Neural progenitor cell (in vitro differentiated cells): ENCODE measurements around the gene LITAFD. TPM values are rescaled to one million over a fixed set of nuclear protein-coding genes. Genes with fewer than 3 reads are reported as not detected.
A peak's percentile ranks its signal among the peaks of the same experiment; 100 is the strongest.

Source experiments
- DNase-seq: peaks from one replicate; pipeline ENCODE4 v3.0.0-alpha.2; 2016; ENCODE audit warnings: low spot score
- H2AFZ ChIP-seq: fragments of 200-600 bp; sonication (generic); replicated peaks from 2 replicates; pipeline ENCODE4 v1.6.1; 2016; ENCODE audit warnings: antibody characterized with exemption
- H3F3A ChIP-seq: fragments of 200-600 bp; sonication (generic); 2 replicates; pipeline ENCODE4 v1.6.1; 2016; ENCODE audit warnings: antibody characterized with exemption, low read depth
- H3K27ac ChIP-seq: fragments of 200-600 bp; sonication (generic); 2 replicates; pipeline ENCODE4 v1.5.1; 2016; ENCODE audit warnings: mild to moderate bottlenecking
- H3K27me3 ChIP-seq: fragments of 200-600 bp; sonication (generic); 2 replicates; pipeline ENCODE4 v1.6.1; 2016; ENCODE audit warnings: mild to moderate bottlenecking, moderate library complexity
- H3K36me3 ChIP-seq: fragments of 200-600 bp; sonication (generic); 2 replicates; pipeline ENCODE4 v1.5.1; 2016
- H3K4me1 ChIP-seq: fragments of 200-600 bp; sonication (generic); 2 replicates; pipeline ENCODE4 v1.6.1; 2016; ENCODE audit warnings: mixed run types
- H3K4me2 ChIP-seq: fragments of 200-600 bp; sonication (generic); 2 replicates; pipeline ENCODE4 v1.6.1; 2016
- H3K4me3 ChIP-seq: fragments of 200-600 bp; sonication (generic); 2 replicates; pipeline ENCODE4 v1.5.1; 2016
- H3K79me2 ChIP-seq: fragments of 200-600 bp; sonication (generic); 2 replicates; pipeline ENCODE4 v1.6.1; 2016; ENCODE audit warnings: low read depth
- H3K9ac ChIP-seq: fragments of 200-600 bp; sonication (generic); 2 replicates; pipeline ENCODE4 v1.6.1; 2016
- H3K9me3 ChIP-seq: fragments of 200-600 bp; sonication (generic); 2 replicates; pipeline ENCODE4 v1.5.1; 2016; ENCODE audit warnings: low read depth
- H4K20me1 ChIP-seq: fragments of 200-600 bp; sonication (generic); 2 replicates; pipeline ENCODE4 v1.6.1; 2016; ENCODE audit warnings: low read depth
- H3K27ac Mint-ChIP-seq: 3 replicates; pipeline ENCODE4 v1.8.0; 2021; ENCODE audit warnings: mixed read lengths
- H3K27me3 Mint-ChIP-seq: 2 replicates; pipeline ENCODE4 v1.8.0; 2022; ENCODE audit warnings: low read depth, mild to moderate bottlenecking, inconsistent platforms, moderate library complexity, mixed read lengths; ENCODE audit not compliant: insufficient read depth
- H3K36me3 Mint-ChIP-seq: 3 replicates; pipeline ENCODE4 v1.8.0; 2021; ENCODE audit warnings: mixed read lengths
- H3K4me1 Mint-ChIP-seq: 3 replicates; pipeline ENCODE4 v1.8.0; 2021; ENCODE audit warnings: mixed read lengths
- H3K4me3 Mint-ChIP-seq: 3 replicates; pipeline ENCODE4 v1.8.0; 2021; ENCODE audit warnings: mild to moderate bottlenecking, moderate library complexity, mixed read lengths
- H3K9me3 Mint-ChIP-seq: 3 replicates; pipeline ENCODE4 v1.8.0; 2020; ENCODE audit warnings: mixed read lengths
- CTCF ChIP-seq: fragments of 200-600 bp; sonication (generic); IDR thresholded peaks from 2 replicates; pipeline ENCODE4 v1.5.1; 2017; ENCODE audit warnings: antibody characterized with exemption, mild to moderate bottlenecking
- EZH2 ChIP-seq: fragments of 200-600 bp; sonication (generic); IDR thresholded peaks from 2 replicates; pipeline ENCODE4 v1.6.1; 2017; ENCODE audit warnings: antibody characterized with exemption, mild to moderate bottlenecking, moderate library complexity
- EZH2phosphoT487 ChIP-seq: fragments of 200-600 bp; sonication (generic); IDR thresholded peaks from 2 replicates; pipeline ENCODE4 v1.6.1; 2017; ENCODE audit warnings: antibody characterized with exemption
- total RNA-seq: library from RNA; depleted of rRNA; stranded (reverse); fragments of >200 nt; gene quantifications from 2 replicates; pipeline ENCODE4 v1.2.3, GENCODE V29; 2015; ENCODE audit warnings: low replicate concordance

Gene LITAFD
- total RNA-seq, 1 donor from 2014 or later = not detected

DNA sequence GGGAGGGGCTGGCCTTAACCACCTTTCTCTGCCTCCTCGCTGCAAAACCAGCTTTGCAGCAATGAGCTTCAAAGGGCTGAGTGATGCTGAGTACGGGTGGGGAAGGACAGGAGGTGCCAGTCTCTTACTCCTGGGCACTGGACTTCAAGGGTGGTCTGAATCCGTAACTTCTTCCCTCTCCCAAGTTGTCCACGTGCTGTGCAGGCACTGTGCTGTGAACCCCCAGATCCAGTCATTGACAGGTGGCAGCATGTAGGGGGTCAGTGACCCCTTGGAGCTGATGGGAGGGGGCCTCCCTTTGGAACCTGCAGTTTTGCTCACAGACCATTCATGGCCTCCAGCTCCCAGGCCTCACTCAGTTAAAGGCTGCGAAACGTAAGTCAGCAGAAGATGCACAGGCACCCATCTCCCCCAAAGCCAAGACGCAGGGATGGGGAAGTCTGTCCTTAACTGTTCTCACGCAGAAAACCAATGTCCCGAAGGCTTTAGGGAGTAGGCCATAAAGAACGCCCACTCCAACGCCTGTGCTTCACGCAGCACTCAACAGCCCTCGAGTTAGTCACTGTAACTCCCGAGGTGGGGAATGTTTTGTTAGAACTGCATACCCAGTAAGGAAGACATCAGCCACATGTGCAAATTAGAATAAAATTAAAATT lies 7.9 kb downstream of the LITAFD start:
- H3K9me3 ChIP-seq = no peaks in the 10 kb centered on the region
- Mint-ChIP-seq H3K36me3 (peaks cover 31% of the 10 kb centered on the region), H3K27me3 (peaks cover 8% of the 10 kb centered on the region), H3K9me3 (no peaks in the 10 kb centered on the region), H3K4me1 (peaks cover 53% of the 10 kb centered on the region), H3K4me3 (no peak overlapping the region), H3K27ac (no peak overlapping the region)
- TF ChIP-seq EZH2 (no peak), CTCF (no peak), EZH2phosphoT487 (no peak)
- no peaks in the 10 kb centered on the region for H3K36me3 ChIP-seq
- H3K27me3 ChIP-seq = no peaks in the 10 kb centered on the region
- H3K4me2 ChIP-seq = no peak overlapping the region
- peaks cover 8% of the 10 kb centered on the region for H3K4me1 ChIP-seq
- no peak overlapping the region for H3K27ac ChIP-seq
- no peak for DNase-seq
- no peak overlapping the region for H3K9ac ChIP-seq
- no peak overlapping the region for H3K4me3 ChIP-seq
- H3F3A ChIP-seq = peaks cover 10% of the 10 kb centered on the region
- no peak overlapping the region for H2AFZ ChIP-seq
- no peaks in the 10 kb centered on the region for H3K79me2 ChIP-seq
- H4K20me1 ChIP-seq = peaks cover 39% of the 10 kb centered on the region

DNA sequence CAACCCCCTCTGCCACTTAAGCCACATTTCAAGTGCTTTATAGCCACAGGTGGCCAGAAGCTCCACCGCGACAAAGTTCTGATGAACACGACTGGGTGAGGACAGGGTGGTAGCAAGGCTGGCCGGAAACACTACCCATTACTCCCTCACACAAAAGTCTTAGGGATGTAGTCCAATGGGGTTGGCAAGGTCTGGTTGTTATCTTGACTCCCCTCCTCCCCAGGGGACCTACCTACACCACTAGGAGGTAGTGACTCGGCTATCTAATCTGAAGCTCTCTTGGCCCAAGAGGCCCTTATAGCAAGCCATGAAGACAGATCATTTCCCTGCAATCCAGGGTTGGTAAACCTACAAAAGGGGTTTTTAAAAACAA lies 8.4 kb downstream of the LITAFD start:
- no peak overlapping the region for H3K9ac ChIP-seq
- no peak overlapping the region for H3K27ac ChIP-seq
- H3K36me3 Mint-ChIP-seq = peaks cover 36% of the 10 kb centered on the region
- H3K4me3 ChIP-seq = no peak overlapping the region
- peaks cover 8% of the 10 kb centered on the region for H3K27me3 Mint-ChIP-seq
- no peaks in the 10 kb centered on the region for H3K36me3 ChIP-seq
- peaks cover 38% of the 10 kb centered on the region for H4K20me1 ChIP-seq
- H3K9me3 Mint-ChIP-seq = no peaks in the 10 kb centered on the region
- peaks cover 48% of the 10 kb centered on the region for H3K4me1 Mint-ChIP-seq
- no peak overlapping the region for H2AFZ ChIP-seq
- no peak overlapping the region for H3K4me2 ChIP-seq
- H3K9me3 ChIP-seq = no peaks in the 10 kb centered on the region
- no peaks in the 10 kb centered on the region for H3K27me3 ChIP-seq
- no peak overlapping the region for H3K27ac Mint-ChIP-seq
- no peak for DNase-seq
- TF ChIP-seq EZH2phosphoT487 (no peak), EZH2 (no peak), CTCF (no peak)
- peaks cover 8% of the 10 kb centered on the region for H3K4me1 ChIP-seq
- peaks cover 8% of the 10 kb centered on the region for H3F3A ChIP-seq
- H3K4me3 Mint-ChIP-seq = no peak overlapping the region
- no peaks in the 10 kb centered on the region for H3K79me2 ChIP-seq

GRCh38 chr16:8892101-8892575 lies 10.0 kb downstream of the LITAFD start:
- H3K36me3 ChIP-seq = peaks cover 7% of the 10 kb centered on the region
- peak overlapping the region; percentile 97 for H3K27ac Mint-ChIP-seq
- DNase-seq = no peak
- no peak for TF ChIP-seq EZH2phosphoT487
- no peak for TF ChIP-seq CTCF
- TF ChIP-seq EZH2 = no peak
- H3K4me3 Mint-ChIP-seq = no peak overlapping the region
- no peak overlapping the region for H2AFZ ChIP-seq
- H3K27me3 Mint-ChIP-seq = peaks cover 4% of the 10 kb centered on the region
- H3K36me3 Mint-ChIP-seq = peaks cover 37% of the 10 kb centered on the region
- H3K9ac ChIP-seq = no peak overlapping the region
- no peaks in the 10 kb centered on the region for H3F3A ChIP-seq
- no peaks in the 10 kb centered on the region for H3K79me2 ChIP-seq
- no peaks in the 10 kb centered on the region for H3K4me1 ChIP-seq
- no peak overlapping the region for H3K4me2 ChIP-seq
- peak overlapping the region; percentile 46 for H3K27ac ChIP-seq
- H3K9me3 Mint-ChIP-seq = no peaks in the 10 kb centered on the region
- H3K27me3 ChIP-seq = no peaks in the 10 kb centered on the region
- H3K4me3 ChIP-seq = no peak overlapping the region
- H3K4me1 Mint-ChIP-seq = peaks cover 37% of the 10 kb centered on the region
- peaks cover 24% of the 10 kb centered on the region for H4K20me1 ChIP-seq
- no peaks in the 10 kb centered on the region for H3K9me3 ChIP-seq
